Caco-2 (cell line): ENCODE data around the gene RHBDL3. TPM values are rescaled to one million over a fixed set of nuclear protein-coding genes. Genes with fewer than 3 reads are reported as not detected.

Experiments used
- BruUV-seq: library from RNA; stranded (reverse); fragments of 400-500 nt; replicated peaks from 2 replicates; lab custom pipeline; 2021; lab: Mats Ljungman, UMichigan
- CTCF ChIA-PET: fragments of 300-600 bp; sonication (Branson Sonifier 250); formaldehyde crosslinking; loops from one replicate; lab custom pipeline; 2022; ENCODE audit warnings: antibody characterized with exemption; lab: Charles Lee
- POLR2A ChIA-PET: fragments of 300-600 bp; sonication (Branson Sonifier 250); formaldehyde crosslinking; loops from one replicate; lab custom pipeline; 2022; ENCODE audit warnings: antibody characterized with exemption; lab: Charles Lee
- DNase-seq, 2 experiments: peaks; one replicate each; pipeline versions ENCODE4 v3.0.0 to v3.0.0-alpha.2; 2020 to 2022
- H3K27me3 ChIP-seq: replicated peaks from 2 replicates; pipeline ENCODE4 v1.6.0; 2011; ENCODE audit warnings: low read length; ENCODE audit not compliant: control insufficient read depth, insufficient read depth
- H3K36me3 ChIP-seq: 2 replicates; pipeline ENCODE4 v1.5.1; 2011; ENCODE audit warnings: low read length; ENCODE audit not compliant: control insufficient read depth, insufficient read depth
- H3K4me1 ChIP-seq: fragments of 250-450 bp; sonication (Bioruptor Pico); 2 replicates; pipeline ENCODE4 v1.5.1; 2020; ENCODE audit warnings: mild to moderate bottlenecking
- H3K4me3 ChIP-seq: 2 replicates; pipeline ENCODE4 v1.5.1; 2011; ENCODE audit warnings: low read depth, mild to moderate bottlenecking, control low read depth, low read length
- H3K9me3 ChIP-seq: fragments of 250-450 bp; sonication (Bioruptor Pico); 2 replicates; pipeline ENCODE4 v1.5.1; 2020; ENCODE audit warnings: mild to moderate bottlenecking, moderate library complexity
- H3K27ac Mint-ChIP-seq: one replicate; pipeline ENCODE4 v1.8.0; 2022; ENCODE audit warnings: mixed read lengths; ENCODE audit not compliant: unreplicated experiment
- H3K27me3 Mint-ChIP-seq: one replicate; pipeline ENCODE4 v1.8.0; 2022; ENCODE audit warnings: mixed read lengths; ENCODE audit not compliant: insufficient read depth, unreplicated experiment
- H3K36me3 Mint-ChIP-seq: one replicate; pipeline ENCODE4 v1.8.0; 2022; ENCODE audit warnings: mild to moderate bottlenecking, mixed read lengths; ENCODE audit not compliant: insufficient read depth, unreplicated experiment
- H3K4me1 Mint-ChIP-seq: one replicate; pipeline ENCODE4 v1.8.0; 2022; ENCODE audit warnings: low read depth, mixed read lengths; ENCODE audit not compliant: unreplicated experiment
- H3K4me3 Mint-ChIP-seq: one replicate; pipeline ENCODE4 v1.8.0; 2022; ENCODE audit warnings: mild to moderate bottlenecking, moderate library complexity, mixed read lengths; ENCODE audit not compliant: unreplicated experiment
- H3K9me3 Mint-ChIP-seq: one replicate; pipeline ENCODE4 v1.8.0; 2022; ENCODE audit warnings: mixed read lengths; ENCODE audit not compliant: unreplicated experiment
- intact Hi-C: fragments of 100-400 bp; cut with micrococcal nuclease; formaldehyde crosslinking; loops from one replicate; pipeline ENCODE4 v1.10.0; 2022; ENCODE audit not compliant: unreplicated experiment
- total RNA-seq: library from RNA; stranded (reverse); gene quantifications from 2 replicates; pipeline ENCODE4 v1.2.3, GENCODE V29; 2022
- TF ChIP-seq, protein P1 (sequence below), 2 experiments: fragments of 200-600 bp in 1 of 2; IDR thresholded peaks; 1 replicate in 1 of 2; 2 replicates in 1 of 2; pipeline versions ENCODE4 v1.5.1 to v1.8.0; 2011 to 2022; ENCODE audit warnings: antibody characterized with exemption in 1 of 2, control low read depth in 1 of 2, inconsistent platforms in 1 of 2, low read depth in 1 of 2, low read length in 1 of 2, mild to moderate bottlenecking in 1 of 2, moderate library complexity in 1 of 2; ENCODE audit not compliant: insufficient read depth in 1 of 2, severe bottlenecking in 1 of 2, unreplicated experiment in 1 of 2

The RHBDL3 gene
- total RNA-seq, 1 experiment from 2014 or later = not detected

DNA sequence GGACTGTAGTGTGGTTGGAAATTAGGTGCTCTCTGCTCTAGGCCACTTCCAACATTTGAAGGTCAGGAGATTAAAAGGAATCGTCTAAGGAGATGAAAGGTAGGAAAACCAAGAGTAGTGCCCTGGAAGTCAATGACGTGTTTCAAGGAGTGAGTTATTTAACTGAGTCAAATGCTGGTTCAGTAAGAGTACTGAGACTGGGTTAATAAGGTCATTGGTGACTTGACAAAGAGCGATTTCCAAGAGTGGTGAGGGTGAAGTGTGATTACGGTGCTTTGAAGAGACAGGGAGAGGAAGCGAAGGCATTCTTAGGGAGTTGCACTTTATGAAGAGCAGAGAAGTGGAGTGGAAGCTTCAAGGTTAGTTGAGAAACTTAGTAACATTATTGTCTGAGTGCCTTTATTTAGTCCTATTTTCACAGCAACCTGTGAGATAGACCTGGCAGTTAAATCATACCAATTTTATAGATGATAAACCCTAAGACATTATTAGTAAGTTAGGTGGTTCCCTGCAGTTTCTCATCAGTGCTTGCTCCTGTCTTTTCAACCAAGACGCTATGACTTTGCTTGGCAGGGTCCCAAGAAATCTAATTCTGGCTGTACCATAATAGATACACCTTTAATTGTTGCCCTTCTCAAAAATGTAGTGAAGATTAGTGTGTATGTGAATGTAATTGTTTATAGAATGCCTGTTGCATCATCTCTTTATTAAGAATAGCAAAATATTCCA lies 90.2 kb downstream of the RHBDL3 start:
- Histone ChIP-seq H3K27me3 (no peaks in the 10 kb centered on the region), H3K4me3 (no peak overlapping the region), H3K9me3 (no peaks in the 10 kb centered on the region), H3K36me3 (peaks cover 3% of the 10 kb centered on the region), H3K4me1 (peaks cover 30% of the 10 kb centered on the region)
- Mint-ChIP-seq H3K36me3 (peaks cover 95% of the 10 kb centered on the region), H3K4me3 (no peak overlapping the region), H3K27ac (peak overlapping the region; percentile 0), H3K27me3 (no peaks in the 10 kb centered on the region), H3K4me1 (peaks cover 8% of the 10 kb centered on the region), H3K9me3 (no peaks in the 10 kb centered on the region)
- TF ChIP-seq, protein P1, sequence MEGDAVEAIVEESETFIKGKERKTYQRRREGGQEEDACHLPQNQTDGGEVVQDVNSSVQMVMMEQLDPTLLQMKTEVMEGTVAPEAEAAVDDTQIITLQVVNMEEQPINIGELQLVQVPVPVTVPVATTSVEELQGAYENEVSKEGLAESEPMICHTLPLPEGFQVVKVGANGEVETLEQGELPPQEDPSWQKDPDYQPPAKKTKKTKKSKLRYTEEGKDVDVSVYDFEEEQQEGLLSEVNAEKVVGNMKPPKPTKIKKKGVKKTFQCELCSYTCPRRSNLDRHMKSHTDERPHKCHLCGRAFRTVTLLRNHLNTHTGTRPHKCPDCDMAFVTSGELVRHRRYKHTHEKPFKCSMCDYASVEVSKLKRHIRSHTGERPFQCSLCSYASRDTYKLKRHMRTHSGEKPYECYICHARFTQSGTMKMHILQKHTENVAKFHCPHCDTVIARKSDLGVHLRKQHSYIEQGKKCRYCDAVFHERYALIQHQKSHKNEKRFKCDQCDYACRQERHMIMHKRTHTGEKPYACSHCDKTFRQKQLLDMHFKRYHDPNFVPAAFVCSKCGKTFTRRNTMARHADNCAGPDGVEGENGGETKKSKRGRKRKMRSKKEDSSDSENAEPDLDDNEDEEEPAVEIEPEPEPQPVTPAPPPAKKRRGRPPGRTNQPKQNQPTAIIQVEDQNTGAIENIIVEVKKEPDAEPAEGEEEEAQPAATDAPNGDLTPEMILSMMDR (IDR thresholded peaks at IDR 0.05; ENCODE audit: insufficient read depth in 1 of 2, low read depth in 1 of 2, low read length in 1 of 2, severe bottlenecking in 1 of 2, unreplicated experiment in 1 of 2) = no peak
- BruUV-seq = no TSS peak
- POLR2A ChIA-PET = interaction anchor here (0.6 kb wide), 1 partner anchor 65 kb away, joined by 5 read pairs; no protein-coding TSS in a partner anchor
- no peak for DNase-seq
- CTCF ChIA-PET = no interaction called here
- intact Hi-C loops = no loop called here

DNA sequence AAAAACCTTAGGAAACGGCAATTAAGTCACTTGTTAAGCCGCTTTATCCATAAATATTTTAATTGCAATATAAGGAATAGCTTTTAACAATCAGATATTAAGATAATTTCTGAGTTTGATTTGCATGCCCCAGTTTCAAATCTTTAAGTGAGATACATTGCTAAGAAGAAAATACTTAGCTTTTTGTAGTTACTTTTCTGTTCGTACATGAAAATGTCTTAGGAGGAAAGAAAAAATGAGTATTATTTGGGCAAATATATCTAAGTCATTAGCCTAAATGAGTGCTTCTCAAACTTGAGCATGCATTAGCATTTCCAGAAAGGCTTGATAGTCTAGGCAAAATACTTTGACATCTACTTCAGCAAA lies 90.7 kb downstream of the RHBDL3 start:
- no peaks in the 10 kb centered on the region for H3K27me3 Mint-ChIP-seq
- H3K36me3 Mint-ChIP-seq = peaks cover 97% of the 10 kb centered on the region
- intact Hi-C loops = no loop called here
- POLR2A ChIA-PET = interaction anchor here (0.6 kb wide), 1 partner anchor 66 kb away, joined by 5 read pairs; no protein-coding TSS in a partner anchor
- no peak overlapping the region for H3K4me3 Mint-ChIP-seq
- no peaks in the 10 kb centered on the region for H3K27me3 ChIP-seq
- H3K4me1 Mint-ChIP-seq = peaks cover 8% of the 10 kb centered on the region
- H3K9me3 ChIP-seq = no peaks in the 10 kb centered on the region
- H3K4me1 ChIP-seq = peaks cover 28% of the 10 kb centered on the region
- CTCF ChIA-PET = no interaction called here
- H3K9me3 Mint-ChIP-seq = no peaks in the 10 kb centered on the region
- H3K4me3 ChIP-seq = no peak overlapping the region
- no TSS peak for BruUV-seq
- DNase-seq = no peak
- peaks cover 3% of the 10 kb centered on the region for H3K36me3 ChIP-seq
- TF ChIP-seq, protein P1 (IDR thresholded peaks at IDR 0.05; ENCODE audit: insufficient read depth in 1 of 2, low read depth in 1 of 2, low read length in 1 of 2, severe bottlenecking in 1 of 2, unreplicated experiment in 1 of 2) = no peak
- no peak overlapping the region for H3K27ac Mint-ChIP-seq

DNA sequence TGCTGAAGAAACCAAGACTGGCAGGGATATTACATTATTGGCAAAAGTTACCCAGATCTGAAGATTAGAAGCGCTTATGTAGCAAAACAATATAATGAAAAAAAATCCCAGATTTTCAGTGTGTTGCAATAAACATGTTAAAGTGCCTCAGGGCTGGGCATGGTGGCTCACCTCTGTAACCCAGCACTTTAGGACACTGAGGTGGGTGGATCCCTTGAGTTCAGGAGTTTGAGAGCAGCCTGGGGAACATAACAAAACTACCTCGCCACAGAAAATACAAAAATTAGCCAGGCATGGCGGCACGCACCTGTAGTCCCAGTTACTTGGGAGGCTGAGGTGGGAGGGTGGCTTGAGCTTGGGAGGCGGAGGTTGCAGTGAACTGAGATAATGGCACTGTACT lies 91.1 kb downstream of the RHBDL3 start:
- ChIA-PET CTCF (no interaction called here), POLR2A (no interaction called here)
- no peaks in the 10 kb centered on the region for H3K9me3 ChIP-seq
- peaks cover 24% of the 10 kb centered on the region for H3K4me1 ChIP-seq
- H3K27me3 ChIP-seq = no peaks in the 10 kb centered on the region
- no peak for DNase-seq
- H3K36me3 ChIP-seq = peaks cover 3% of the 10 kb centered on the region
- H3K4me1 Mint-ChIP-seq = peaks cover 8% of the 10 kb centered on the region
- intact Hi-C loops = no loop called here
- H3K27me3 Mint-ChIP-seq = no peaks in the 10 kb centered on the region
- no TSS peak for BruUV-seq
- H3K9me3 Mint-ChIP-seq = no peaks in the 10 kb centered on the region
- H3K36me3 Mint-ChIP-seq = peaks cover 97% of the 10 kb centered on the region
- H3K4me3 Mint-ChIP-seq = no peak overlapping the region
- TF ChIP-seq, protein P1 (IDR thresholded peaks at IDR 0.05; ENCODE audit: insufficient read depth in 1 of 2, low read depth in 1 of 2, low read length in 1 of 2, severe bottlenecking in 1 of 2, unreplicated experiment in 1 of 2) = no peak
- H3K27ac Mint-ChIP-seq = no peak overlapping the region
- H3K4me3 ChIP-seq = no peak overlapping the region
